Measurements from ENCODE around the gene BSG.
"Not testable (repeated sequence)": the region's sequence is repeated elsewhere in the genome, so short reads cannot be mapped to it uniquely, and the experiment has no call there.

The BSG gene

GRCh38 chr19:619286-620002 is 47.0 kb downstream of the BSG start:
- Histone ChIP-seq H3K4me3 (ENCODE audit: low read depth, low read length) (no peak overlapping the region), H3K27me3 (replicated peaks) (no peaks in the 10 kb centered on the region), H3K36me3 (replicated peaks) (peaks cover 67% of the 10 kb centered on the region), H3K27ac (no peak overlapping the region)
- in situ Hi-C loops (cut with HindIII; ENCODE audit: low pct_ligation_motif_present, low sequenced_read_pairs): no loop called here
- DNase-seq: no peak
- TF ChIP-seq, protein P1, sequence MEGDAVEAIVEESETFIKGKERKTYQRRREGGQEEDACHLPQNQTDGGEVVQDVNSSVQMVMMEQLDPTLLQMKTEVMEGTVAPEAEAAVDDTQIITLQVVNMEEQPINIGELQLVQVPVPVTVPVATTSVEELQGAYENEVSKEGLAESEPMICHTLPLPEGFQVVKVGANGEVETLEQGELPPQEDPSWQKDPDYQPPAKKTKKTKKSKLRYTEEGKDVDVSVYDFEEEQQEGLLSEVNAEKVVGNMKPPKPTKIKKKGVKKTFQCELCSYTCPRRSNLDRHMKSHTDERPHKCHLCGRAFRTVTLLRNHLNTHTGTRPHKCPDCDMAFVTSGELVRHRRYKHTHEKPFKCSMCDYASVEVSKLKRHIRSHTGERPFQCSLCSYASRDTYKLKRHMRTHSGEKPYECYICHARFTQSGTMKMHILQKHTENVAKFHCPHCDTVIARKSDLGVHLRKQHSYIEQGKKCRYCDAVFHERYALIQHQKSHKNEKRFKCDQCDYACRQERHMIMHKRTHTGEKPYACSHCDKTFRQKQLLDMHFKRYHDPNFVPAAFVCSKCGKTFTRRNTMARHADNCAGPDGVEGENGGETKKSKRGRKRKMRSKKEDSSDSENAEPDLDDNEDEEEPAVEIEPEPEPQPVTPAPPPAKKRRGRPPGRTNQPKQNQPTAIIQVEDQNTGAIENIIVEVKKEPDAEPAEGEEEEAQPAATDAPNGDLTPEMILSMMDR (IDR thresholded peaks at IDR 0.05; ENCODE audit: low read depth, low read length, missing control alignments): no peak

DNA sequence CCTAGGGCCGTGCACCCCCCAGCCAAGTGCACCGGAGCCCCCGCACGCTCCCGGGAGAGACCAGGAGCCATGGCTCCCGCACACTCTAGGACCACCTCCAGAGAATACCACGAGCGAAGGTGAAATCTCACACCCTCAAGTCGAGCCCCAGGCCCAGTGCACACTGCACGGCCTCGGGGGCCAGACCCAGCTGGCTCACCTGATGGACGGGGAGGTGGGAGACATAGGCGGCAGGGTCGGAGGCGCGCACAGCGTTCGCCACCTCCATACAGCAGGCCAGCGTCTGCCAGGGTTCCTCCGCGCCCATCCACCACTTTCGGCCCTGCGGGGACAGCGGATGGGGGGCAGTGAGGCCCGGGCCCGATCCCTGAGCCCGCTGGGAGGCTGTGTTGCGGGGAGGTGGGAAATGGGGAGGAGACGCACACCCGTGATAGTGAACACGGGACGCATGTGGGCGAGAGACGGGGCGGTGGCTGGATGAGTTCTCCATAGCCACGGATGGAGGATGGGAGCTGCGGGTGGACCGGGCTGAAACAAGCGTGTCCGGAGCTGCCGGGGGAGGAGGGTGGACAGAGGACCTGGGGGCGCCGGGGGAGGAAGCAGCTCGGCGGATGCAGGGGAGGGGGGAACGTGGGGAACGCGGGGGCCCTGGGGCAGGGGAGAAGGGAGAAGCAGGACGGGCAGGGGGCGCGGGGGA is 47.9 kb downstream of the BSG start:
- DNase-seq: no peak
- in situ Hi-C loops (cut with HindIII; ENCODE audit: low pct_ligation_motif_present, low sequenced_read_pairs): no loop called here

DNA sequence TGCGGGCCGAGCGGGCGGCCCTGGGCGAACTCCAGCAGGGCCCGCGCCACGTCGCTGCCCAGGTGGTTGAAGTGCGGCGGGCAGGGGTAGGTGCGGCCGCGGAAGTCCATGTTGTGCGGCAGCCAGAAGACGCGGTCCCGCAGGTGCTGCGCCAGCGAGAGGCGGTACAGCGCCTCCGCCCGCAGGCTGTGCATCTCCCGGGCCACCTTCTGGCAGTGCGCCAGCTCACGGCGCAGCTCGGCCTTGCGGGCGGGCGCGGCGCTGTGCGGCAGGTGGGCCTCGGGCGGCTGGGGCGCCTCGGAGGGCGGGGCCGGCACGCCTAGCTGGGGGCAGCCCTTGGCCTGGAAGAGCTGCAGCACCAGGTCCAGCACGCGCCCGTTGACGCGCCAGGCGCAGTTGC is 48.8 kb downstream of the BSG start:
- peaks cover 71% of the 10 kb centered on the region for H3K36me3 ChIP-seq (replicated peaks)
- in situ Hi-C loops (cut with HindIII; ENCODE audit: low pct_ligation_motif_present, low sequenced_read_pairs); H3K27me3 ChIP-seq (replicated peaks); H3K27ac ChIP-seq; H3K4me3 ChIP-seq (ENCODE audit: low read depth, low read length); DNase-seq: not testable (repeated sequence)

More for the DNA sequence above, 47.9 kb downstream of the BSG start:
- Histone ChIP-seq H3K4me3 (ENCODE audit: low read depth, low read length) (no peak overlapping the region), H3K36me3 (replicated peaks) (peaks cover 69% of the 10 kb centered on the region), H3K27me3 (replicated peaks) (no peaks in the 10 kb centered on the region), H3K27ac (no peak overlapping the region)
- TF ChIP-seq, protein P1 (IDR thresholded peaks at IDR 0.05; ENCODE audit: low read depth, low read length, missing control alignments): no peak

GRCh38 chr19:621819-622218 is 49.4 kb downstream of the BSG start:
- TF ChIP-seq, protein P1 (IDR thresholded peaks at IDR 0.05; ENCODE audit: low read depth, low read length, missing control alignments): no peak
- no peak overlapping the region for H3K4me3 ChIP-seq (ENCODE audit: low read depth, low read length)
- peaks cover 71% of the 10 kb centered on the region for H3K36me3 ChIP-seq (replicated peaks)
- in situ Hi-C loops (cut with HindIII; ENCODE audit: low pct_ligation_motif_present, low sequenced_read_pairs): no loop called here
- no peaks in the 10 kb centered on the region for H3K27me3 ChIP-seq (replicated peaks)
- DNase-seq: no peak
- no peak overlapping the region for H3K27ac ChIP-seq

- H3K36me3 ChIP-seq (replicated peaks): peaks cover 69% of the 10 kb centered on the region
These were observed 50.3 kb downstream of the BSG start for GRCh38 chr19:622666-623065.

More at GRCh38 chr19:622666-623065, 50.3 kb downstream of the BSG start:
- Histone ChIP-seq H3K4me3 (ENCODE audit: low read depth, low read length) (no peak overlapping the region), H3K27ac (peak overlapping the region; percentile 92), H3K27me3 (replicated peaks) (no peaks in the 10 kb centered on the region)
- DNase-seq: no peak
- TF ChIP-seq, protein P1 (IDR thresholded peaks at IDR 0.05; ENCODE audit: low read depth, low read length, missing control alignments): no peak
- in situ Hi-C loops (cut with HindIII; ENCODE audit: low pct_ligation_motif_present, low sequenced_read_pairs): no loop called here
